ENCODE measurements around the gene TUBA1A.
"Not testable (repeated sequence)": the region's sequence is repeated elsewhere in the genome, so short reads cannot be mapped to it uniquely, and the experiment has no call there.

The TUBA1A gene

DNA sequence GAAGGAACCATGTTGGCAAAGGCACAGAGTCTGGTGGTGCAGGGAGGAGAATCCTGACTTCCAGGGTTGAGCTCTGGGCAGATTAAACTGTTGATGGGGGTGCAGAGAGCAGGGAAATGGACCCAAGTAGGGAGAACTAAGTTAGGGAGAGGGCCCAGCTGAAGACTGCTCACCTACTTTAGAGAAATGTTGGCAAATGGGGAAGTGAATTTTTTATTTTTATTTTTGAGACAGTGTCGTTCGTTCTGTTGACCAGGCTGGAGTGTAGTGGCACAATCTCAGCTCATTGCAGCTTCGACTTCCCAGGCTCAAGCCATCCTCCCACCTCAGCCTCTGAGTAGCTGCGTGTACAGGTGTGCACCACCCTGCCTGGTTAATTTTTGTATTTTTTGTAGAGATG lies 32.1 kb upstream of the TUBA1A start:
- TF ChIP-seq, protein P1, sequence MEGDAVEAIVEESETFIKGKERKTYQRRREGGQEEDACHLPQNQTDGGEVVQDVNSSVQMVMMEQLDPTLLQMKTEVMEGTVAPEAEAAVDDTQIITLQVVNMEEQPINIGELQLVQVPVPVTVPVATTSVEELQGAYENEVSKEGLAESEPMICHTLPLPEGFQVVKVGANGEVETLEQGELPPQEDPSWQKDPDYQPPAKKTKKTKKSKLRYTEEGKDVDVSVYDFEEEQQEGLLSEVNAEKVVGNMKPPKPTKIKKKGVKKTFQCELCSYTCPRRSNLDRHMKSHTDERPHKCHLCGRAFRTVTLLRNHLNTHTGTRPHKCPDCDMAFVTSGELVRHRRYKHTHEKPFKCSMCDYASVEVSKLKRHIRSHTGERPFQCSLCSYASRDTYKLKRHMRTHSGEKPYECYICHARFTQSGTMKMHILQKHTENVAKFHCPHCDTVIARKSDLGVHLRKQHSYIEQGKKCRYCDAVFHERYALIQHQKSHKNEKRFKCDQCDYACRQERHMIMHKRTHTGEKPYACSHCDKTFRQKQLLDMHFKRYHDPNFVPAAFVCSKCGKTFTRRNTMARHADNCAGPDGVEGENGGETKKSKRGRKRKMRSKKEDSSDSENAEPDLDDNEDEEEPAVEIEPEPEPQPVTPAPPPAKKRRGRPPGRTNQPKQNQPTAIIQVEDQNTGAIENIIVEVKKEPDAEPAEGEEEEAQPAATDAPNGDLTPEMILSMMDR (conservative IDR thresholded peaks at IDR 0.05; ENCODE audit: low read length) = no peak
- H3K4me3 ChIP-seq (ENCODE audit: low read length) = no peak overlapping the region
- no peak for DNase-seq (ENCODE audit: low read depth)

DNA sequence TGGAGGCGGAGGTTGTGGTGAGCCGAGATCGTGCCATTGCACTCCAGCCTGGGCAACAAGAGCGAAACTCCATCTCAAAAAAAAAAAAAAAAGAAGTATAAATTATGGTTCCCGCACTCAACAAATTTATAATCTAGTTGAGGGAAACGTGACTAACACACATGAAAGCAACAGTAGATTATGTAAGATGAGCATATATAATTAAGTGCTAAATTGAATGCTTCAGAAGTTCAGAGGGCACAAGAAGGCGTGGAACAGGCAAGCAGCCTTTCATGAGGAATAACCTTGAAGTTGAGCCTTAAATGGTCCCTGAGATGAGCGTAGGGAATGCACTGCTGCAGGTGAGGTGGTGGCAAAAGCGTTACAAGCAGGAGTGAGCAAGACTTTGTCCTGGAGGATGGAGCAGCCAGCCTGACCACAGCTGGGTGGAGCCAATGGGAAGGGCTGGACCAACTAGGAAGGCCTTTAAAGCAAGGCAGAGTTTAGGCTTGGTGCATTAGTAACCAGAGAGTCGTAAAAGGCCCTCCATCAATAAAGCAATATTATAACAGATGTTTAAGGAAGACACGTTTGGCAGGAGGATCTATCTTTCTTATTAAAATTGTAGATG lies 30.6 kb upstream of the TUBA1A start:
- no peak overlapping the region for H3K4me3 ChIP-seq (ENCODE audit: low read length)
- TF ChIP-seq, protein P1 (conservative IDR thresholded peaks at IDR 0.05; ENCODE audit: low read length) = no peak
- no peak for DNase-seq (ENCODE audit: low read depth)

DNA sequence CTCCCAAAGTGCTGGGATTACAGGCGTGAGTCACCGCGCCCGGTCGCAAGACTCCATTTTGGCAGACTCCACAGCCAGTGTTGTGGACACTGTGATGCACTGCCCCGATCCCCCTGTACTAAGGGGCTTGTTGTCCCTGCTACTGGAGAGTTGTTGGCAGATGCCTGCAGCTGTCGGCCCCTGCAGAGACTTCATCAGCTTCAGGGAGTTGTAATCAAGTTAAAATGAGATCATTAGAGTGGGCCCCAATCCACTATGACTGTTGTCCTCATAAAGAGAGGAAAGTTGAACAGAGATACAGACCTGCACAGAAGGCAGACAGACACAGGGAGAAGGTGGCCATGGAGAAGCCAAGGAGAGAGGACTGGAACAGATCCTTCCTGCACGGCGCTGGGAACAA lies 23.7 kb upstream of the TUBA1A start:
- no peak overlapping the region for H3K4me3 ChIP-seq (ENCODE audit: low read length)
- DNase-seq (ENCODE audit: low read depth) = no peak
- TF ChIP-seq, protein P1 (conservative IDR thresholded peaks at IDR 0.05; ENCODE audit: low read length) = no peak

DNA sequence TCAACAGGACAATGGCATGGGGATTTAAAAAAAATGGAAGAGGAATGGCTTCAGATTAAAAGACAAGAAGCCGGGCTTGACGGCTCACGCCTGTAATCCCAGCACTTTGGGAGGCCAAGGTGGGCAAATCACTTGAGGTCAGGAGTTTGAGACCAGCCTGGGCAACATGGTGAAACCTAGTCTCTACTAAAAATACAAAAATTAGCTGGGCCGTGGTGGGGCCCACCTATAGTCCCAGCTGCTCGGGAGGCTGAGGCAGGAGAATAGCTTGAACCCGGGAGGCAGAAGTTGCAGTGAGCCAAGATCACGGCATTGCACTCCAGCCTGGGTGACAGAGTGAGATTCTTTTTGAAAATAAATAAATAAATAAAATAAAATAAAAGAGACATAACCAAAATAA lies 21.8 kb upstream of the TUBA1A start:
- DNase-seq (ENCODE audit: low read depth); H3K4me3 ChIP-seq (ENCODE audit: low read length): not testable (repeated sequence)

DNA sequence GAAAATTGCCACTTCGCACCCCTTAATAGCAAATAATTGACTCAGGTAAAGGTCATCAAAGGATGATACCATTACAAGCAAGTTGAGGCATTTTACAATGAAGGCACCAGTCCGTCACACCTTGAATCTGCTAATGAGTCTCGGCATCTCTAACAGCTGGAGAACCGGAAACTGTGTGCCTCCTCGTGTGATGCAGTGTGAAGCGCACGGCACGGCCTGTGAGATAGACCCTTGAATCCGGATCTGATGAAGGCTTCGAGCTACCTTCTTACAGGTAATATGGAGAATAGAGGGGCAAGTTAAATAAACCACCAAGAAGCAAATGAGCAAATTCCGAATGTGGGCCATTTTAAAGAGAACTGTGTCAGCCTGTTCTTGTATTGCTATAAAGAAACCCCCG lies 19.8 kb upstream of the TUBA1A start:
- DNase-seq (ENCODE audit: low read depth) = no peak
- TF ChIP-seq, protein P1 (conservative IDR thresholded peaks at IDR 0.05; ENCODE audit: low read length) = no peak
- no peak overlapping the region for H3K4me3 ChIP-seq (ENCODE audit: low read length)

DNA sequence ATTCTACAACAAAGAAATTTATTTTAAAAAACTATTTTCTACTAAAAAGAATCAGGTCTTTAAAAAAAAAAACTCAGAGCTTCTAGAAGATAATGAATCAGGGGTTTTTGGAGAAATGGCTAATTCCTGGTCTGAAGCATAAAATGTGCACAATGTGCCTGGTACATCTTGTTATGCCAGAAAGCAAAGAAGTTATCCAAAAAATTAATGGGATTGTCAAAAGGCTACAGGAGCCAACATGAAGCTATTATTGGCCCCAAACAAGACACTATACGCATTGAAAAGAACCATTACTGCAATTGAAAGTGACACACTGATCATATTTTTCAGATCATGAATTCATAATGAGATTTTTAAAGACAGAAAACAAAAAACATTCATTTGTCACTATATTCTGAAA lies 19.3 kb upstream of the TUBA1A start:
- no peak overlapping the region for H3K4me3 ChIP-seq (ENCODE audit: low read length)
- no peak for DNase-seq (ENCODE audit: low read depth)
- TF ChIP-seq, protein P1 (conservative IDR thresholded peaks at IDR 0.05; ENCODE audit: low read length) = no peak

DNA sequence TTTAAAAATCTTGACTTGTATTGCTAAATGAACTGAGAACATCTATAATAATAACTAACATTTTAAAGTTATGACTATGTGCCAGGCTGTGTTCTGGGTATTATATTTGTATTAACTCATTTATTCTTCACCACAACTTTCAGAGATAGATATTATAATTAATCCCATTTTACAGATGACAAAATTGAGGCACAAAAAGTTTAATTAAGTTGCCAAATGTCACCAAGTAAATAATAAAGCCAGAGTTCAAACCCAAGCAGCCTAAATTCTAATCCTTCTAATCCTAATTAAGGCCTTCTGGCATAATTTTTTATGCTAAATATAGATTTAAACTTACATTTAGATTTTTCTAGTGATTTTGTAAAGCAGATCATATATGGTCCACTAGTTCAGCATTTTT lies 17.5 kb upstream of the TUBA1A start:
- TF ChIP-seq, protein P1 (conservative IDR thresholded peaks at IDR 0.05; ENCODE audit: low read length) = no peak
- no peak for DNase-seq (ENCODE audit: low read depth)
- H3K4me3 ChIP-seq (ENCODE audit: low read length) = no peak overlapping the region

All from AG10803 (cell line).